AG09309 (cell line): ENCODE data around the gene FOXN1.
"Not testable (repeated sequence)": the region's sequence is repeated elsewhere in the genome, so short reads cannot be mapped to it uniquely, and the experiment has no call there.

Source experiments
- DNase-seq: peaks from one replicate; pipeline ENCODE4 v3.0.0-alpha.2; 2010; ENCODE audit warnings: low read depth
- H3K4me3 ChIP-seq: 2 replicates; pipeline ENCODE4 v1.5.1; 2011; ENCODE audit warnings: mild to moderate bottlenecking, low read depth, low read length, moderate library complexity; ENCODE audit not compliant: control insufficient read depth
- TF ChIP-seq, protein P1 (sequence below): IDR thresholded peaks from 2 replicates; pipeline ENCODE4 v1.5.1; 2011; ENCODE audit warnings: mild to moderate bottlenecking, low read depth, low read length, inconsistent platforms; ENCODE audit not compliant: insufficient read depth, control insufficient read depth; ENCODE audit errors: missing control alignments

Gene FOXN1

DNA sequence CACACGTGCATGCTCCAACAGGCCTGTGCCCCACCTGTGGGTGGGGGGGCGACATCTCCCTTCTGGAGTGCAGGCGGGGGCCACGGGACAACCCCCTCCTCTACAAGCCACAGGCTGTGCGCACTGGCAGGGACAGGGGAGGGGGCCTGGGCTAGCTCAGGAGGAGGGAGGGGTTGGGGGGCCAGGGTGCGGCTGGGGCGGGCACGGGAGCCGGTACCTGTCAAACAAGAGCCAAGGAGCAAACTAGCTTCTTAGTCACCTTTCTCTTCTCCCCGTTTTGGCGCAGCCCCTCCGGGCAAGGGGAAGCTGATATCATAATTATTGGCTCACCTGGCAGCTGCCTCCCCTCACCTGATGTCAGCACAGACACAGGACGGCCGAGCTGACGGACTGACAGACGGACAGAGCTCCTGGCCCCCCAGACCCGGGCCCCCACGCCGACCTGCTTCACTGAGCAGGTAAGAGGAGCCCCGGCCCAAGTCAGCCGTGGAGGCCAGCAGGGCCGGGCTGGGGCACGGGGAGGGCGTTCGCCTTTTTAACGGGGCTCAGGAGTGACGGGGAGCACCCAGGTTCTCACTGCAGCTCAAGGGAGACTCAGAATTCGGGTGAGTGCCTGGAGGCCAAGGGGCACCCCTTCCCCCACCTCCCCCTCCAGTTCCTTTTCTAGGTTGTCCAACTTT, at the start of gene FOXN1:
Gene FOXN1, plus strand, starts transcription at position 363 of the 680 bp plus-strand sequence. CDS start 17,622 bp downstream, outside the sequence.
- no peak for DNase-seq
- TF ChIP-seq, protein P1, sequence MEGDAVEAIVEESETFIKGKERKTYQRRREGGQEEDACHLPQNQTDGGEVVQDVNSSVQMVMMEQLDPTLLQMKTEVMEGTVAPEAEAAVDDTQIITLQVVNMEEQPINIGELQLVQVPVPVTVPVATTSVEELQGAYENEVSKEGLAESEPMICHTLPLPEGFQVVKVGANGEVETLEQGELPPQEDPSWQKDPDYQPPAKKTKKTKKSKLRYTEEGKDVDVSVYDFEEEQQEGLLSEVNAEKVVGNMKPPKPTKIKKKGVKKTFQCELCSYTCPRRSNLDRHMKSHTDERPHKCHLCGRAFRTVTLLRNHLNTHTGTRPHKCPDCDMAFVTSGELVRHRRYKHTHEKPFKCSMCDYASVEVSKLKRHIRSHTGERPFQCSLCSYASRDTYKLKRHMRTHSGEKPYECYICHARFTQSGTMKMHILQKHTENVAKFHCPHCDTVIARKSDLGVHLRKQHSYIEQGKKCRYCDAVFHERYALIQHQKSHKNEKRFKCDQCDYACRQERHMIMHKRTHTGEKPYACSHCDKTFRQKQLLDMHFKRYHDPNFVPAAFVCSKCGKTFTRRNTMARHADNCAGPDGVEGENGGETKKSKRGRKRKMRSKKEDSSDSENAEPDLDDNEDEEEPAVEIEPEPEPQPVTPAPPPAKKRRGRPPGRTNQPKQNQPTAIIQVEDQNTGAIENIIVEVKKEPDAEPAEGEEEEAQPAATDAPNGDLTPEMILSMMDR = no peak
- H3K4me3 ChIP-seq = no peak within 1 kb of the TSS

- DNase-seq = no peak
- no peak overlapping the region for H3K4me3 ChIP-seq
- TF ChIP-seq, protein P1 = no peak
Observed at GRCh38 chr17:28457890-28458289, 48.3 kb upstream of the FOXN1 start.

DNA sequence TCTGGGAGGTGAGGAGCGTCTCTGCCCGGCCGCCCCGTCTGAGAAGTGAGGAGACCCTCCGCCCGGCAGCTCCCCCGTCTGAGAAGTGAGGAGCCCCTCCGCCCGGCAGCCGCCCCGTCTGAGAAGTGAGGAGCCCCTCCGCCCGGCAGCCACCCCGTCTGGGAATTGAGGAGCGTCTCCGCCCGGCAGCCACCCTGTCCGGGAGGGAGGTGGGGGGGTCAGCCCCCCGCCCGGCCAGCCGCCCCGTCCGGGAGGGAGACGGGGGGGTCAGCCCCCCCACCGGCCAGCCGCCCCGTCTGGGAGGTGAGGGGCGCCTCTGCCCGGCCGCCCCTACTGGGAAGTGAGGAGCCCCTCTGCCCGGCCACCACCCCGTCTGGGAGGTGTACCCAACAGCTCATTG, 47.3 kb upstream of the FOXN1 start:
- not testable (repeated sequence) for DNase-seq, H3K4me3 ChIP-seq

- no peak overlapping the region for H3K4me3 ChIP-seq
- TF ChIP-seq, protein P1 = no peak
- DNase-seq = no peak
Observed at GRCh38 chr17:28460901-28461300, 45.2 kb upstream of the FOXN1 start.

GRCh38 chr17:28466001-28466400, 40.1 kb upstream of the FOXN1 start:
- H3K4me3 ChIP-seq = no peak overlapping the region
- no peak for DNase-seq
- TF ChIP-seq, protein P1 = no peak

GRCh38 chr17:28466521-28467048, 39.6 kb upstream of the FOXN1 start:
- H3K4me3 ChIP-seq = no peak overlapping the region
- DNase-seq = no peak
- TF ChIP-seq, protein P1 = no peak

DNA sequence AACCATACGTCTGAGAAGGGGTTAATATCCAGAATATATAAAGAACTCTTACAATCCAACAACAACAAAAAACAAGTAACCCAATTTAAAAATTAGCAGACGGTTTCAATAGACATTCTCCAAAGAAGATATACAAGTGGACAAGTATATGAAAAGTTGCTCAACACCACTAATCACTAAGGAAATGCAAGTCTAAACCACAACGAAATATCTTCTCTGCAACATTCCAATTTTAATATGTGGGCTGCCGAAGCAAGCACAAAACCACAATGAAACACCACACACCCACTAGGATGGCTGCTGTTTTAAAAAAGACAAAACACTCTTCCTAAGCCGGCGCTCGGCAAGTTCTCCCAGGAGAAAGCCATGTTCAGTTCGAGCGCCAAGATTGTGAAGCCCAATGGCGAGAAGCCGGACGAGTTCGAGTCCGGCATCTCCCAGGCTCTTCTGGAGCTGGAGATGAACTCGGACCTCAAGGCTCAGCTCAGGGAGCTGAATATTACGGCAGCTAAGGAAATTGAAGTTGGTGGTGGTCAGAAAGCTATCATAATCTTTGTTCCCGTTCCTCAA, 38.6 kb upstream of the FOXN1 start:
- no peak overlapping the region for H3K4me3 ChIP-seq
- DNase-seq = peak; percentile 81
- TF ChIP-seq, protein P1 = no peak

- not testable (repeated sequence) for DNase-seq, H3K4me3 ChIP-seq
Observed at GRCh38 chr17:28468033-28468735, 38.0 kb upstream of the FOXN1 start.
